ENCODE measurements around the gene ADGB.

The ADGB gene

DNA sequence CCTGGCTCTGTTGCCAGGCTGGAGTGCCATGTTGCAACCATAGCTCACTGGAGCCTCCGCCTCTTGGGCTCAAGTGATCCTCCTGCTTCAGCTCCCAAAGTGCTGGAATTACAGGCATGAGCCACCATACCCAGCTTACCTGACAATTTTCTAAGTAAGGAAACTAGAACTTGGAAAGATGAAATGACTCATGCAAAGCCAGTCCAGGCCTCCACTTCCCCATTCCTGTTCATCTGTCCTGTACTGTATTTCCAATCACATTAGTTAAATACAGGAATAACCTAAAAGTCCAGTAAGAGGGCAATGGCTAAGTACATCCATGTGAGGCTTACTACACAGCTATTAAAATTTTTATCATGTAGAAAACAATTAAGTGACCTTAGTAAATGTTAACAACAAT, 8.3 kb upstream of the ADGB start:
- no peak overlapping the region for H3K4me2 ChIP-seq (ENCODE audit: low read length)
- H2BK5ac ChIP-seq (ENCODE audit: low read depth, low read length, poor library complexity) = no peak overlapping the region
- no peak overlapping the region for H3K4me3 ChIP-seq (ENCODE audit: low read depth, low read length)
- H4K12ac ChIP-seq (ENCODE audit: low read depth, low read length) = no peak overlapping the region
- no peak overlapping the region for H3K23ac ChIP-seq (ENCODE audit: low read length)
- no peak overlapping the region for H3K14ac ChIP-seq (ENCODE audit: low read length)
- no peak overlapping the region for H2BK12ac ChIP-seq (ENCODE audit: low read length)
- no peak overlapping the region for H3K4ac ChIP-seq (ENCODE audit: low read depth, low read length)
- H4K91ac ChIP-seq (ENCODE audit: low read depth, low read length) = no peak overlapping the region
- peak; percentile 22 to 48 for DNase-seq
- no peaks in the 10 kb centered on the region for H3K9me3 ChIP-seq (ENCODE audit: insufficient read depth, low read depth, low read length)
- no peak overlapping the region for H3K9ac ChIP-seq (ENCODE audit: low read length)
- H3K18ac ChIP-seq (ENCODE audit: low read length) = no peak overlapping the region
- no peak overlapping the region for H2AFZ ChIP-seq (ENCODE audit: insufficient read depth, low read length, poor library complexity)
- WGBS (ENCODE audit: extremely low coverage, insufficient coverage, insufficient read length) = no CpG with 5 or more reads among the region's 1 CpG
- no peak overlapping the region for H3K27ac ChIP-seq (ENCODE audit: low read depth, low read length)
- no peaks in the 10 kb centered on the region for H3K27me3 ChIP-seq (ENCODE audit: insufficient read depth, low read length)
- H2BK120ac ChIP-seq (ENCODE audit: insufficient read depth, low read length, poor library complexity) = no peak overlapping the region
- H2AK5ac ChIP-seq (ENCODE audit: low read length) = no peak overlapping the region
- H3K79me2 ChIP-seq (ENCODE audit: control insufficient read depth, insufficient read depth, low read length, poor library complexity) = no peaks in the 10 kb centered on the region
- H3K4me1 ChIP-seq (ENCODE audit: control insufficient read depth in 1 of 2, insufficient read depth in 2 of 2, low read length in 2 of 2) = no peaks in the 10 kb centered on the region
- no peak overlapping the region for H4K8ac ChIP-seq (ENCODE audit: low read depth, low read length)
- no peaks in the 10 kb centered on the region for H3K36me3 ChIP-seq (ENCODE audit: control insufficient read depth in 1 of 2, insufficient read depth in 2 of 2, low read length in 2 of 2)
- H3K79me1 ChIP-seq (ENCODE audit: low read length) = no peaks in the 10 kb centered on the region

DNA sequence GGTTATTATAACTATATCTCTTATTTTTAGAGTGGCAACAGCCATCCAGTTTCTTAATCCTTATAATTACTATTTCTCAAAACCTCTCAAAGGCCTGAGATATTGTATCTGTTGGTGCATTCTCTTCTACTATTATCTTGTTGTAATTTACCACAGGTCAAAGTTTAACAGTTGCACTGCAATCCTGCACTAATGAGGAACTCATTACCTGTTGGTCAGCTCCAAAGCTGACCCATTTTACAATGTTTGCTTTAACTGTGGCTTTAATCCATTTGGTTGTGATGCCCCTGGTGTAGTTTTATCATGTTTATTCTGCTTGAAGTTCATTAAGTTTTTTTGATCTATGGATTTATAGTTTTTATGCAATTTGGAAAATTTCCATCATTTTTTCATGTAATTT, 6.3 kb upstream of the ADGB start:
- H3K23ac ChIP-seq (ENCODE audit: low read length) = no peak overlapping the region
- no peaks in the 10 kb centered on the region for H3K79me2 ChIP-seq (ENCODE audit: control insufficient read depth, insufficient read depth, low read length, poor library complexity)
- no peak overlapping the region for H3K14ac ChIP-seq (ENCODE audit: low read length)
- H3K79me1 ChIP-seq (ENCODE audit: low read length) = no peaks in the 10 kb centered on the region
- no peaks in the 10 kb centered on the region for H3K36me3 ChIP-seq (ENCODE audit: control insufficient read depth in 1 of 2, insufficient read depth in 2 of 2, low read length in 2 of 2)
- H3K9me3 ChIP-seq (ENCODE audit: insufficient read depth, low read depth, low read length) = no peaks in the 10 kb centered on the region
- H4K12ac ChIP-seq (ENCODE audit: low read depth, low read length) = no peak overlapping the region
- H2BK120ac ChIP-seq (ENCODE audit: insufficient read depth, low read length, poor library complexity) = no peak overlapping the region
- no peak overlapping the region for H3K9ac ChIP-seq (ENCODE audit: low read length)
- H4K91ac ChIP-seq (ENCODE audit: low read depth, low read length) = no peak overlapping the region
- no peak overlapping the region for H3K4me3 ChIP-seq (ENCODE audit: low read depth, low read length)
- H2BK5ac ChIP-seq (ENCODE audit: low read depth, low read length, poor library complexity) = no peak overlapping the region
- H3K4me1 ChIP-seq (ENCODE audit: control insufficient read depth in 1 of 2, insufficient read depth in 2 of 2, low read length in 2 of 2) = no peaks in the 10 kb centered on the region
- no peak overlapping the region for H3K4me2 ChIP-seq (ENCODE audit: low read length)
- H3K27me3 ChIP-seq (ENCODE audit: insufficient read depth, low read length) = no peaks in the 10 kb centered on the region
- H2AK5ac ChIP-seq (ENCODE audit: low read length) = no peak overlapping the region
- no peak overlapping the region for H2BK12ac ChIP-seq (ENCODE audit: low read length)
- H3K4ac ChIP-seq (ENCODE audit: low read depth, low read length) = no peak overlapping the region
- no peak overlapping the region for H4K8ac ChIP-seq (ENCODE audit: low read depth, low read length)
- no peak overlapping the region for H2AFZ ChIP-seq (ENCODE audit: insufficient read depth, low read length, poor library complexity)
- no peak for DNase-seq
- H3K27ac ChIP-seq (ENCODE audit: low read depth, low read length) = no peak overlapping the region
- no peak overlapping the region for H3K18ac ChIP-seq (ENCODE audit: low read length)

DNA sequence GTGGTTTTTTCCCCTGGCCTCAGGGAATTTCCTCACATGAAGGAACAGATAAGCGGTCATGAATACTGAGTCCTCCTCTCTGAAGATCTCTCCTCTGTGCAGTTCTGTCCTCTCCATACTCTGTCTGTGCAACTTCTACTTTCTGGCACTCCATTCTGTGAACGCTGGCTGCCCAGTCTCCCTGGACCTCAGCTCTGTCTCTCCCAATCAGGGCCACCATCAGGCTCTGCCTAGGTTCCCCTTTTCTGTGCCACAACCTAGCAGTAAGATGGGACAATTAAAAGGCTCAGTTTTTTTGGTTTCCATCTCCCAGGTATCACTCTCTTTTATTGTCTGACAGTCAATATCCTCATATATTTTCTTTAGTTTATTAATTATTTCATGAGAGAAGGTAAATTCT, 4.8 kb upstream of the ADGB start:
- no peak for DNase-seq
- no peaks in the 10 kb centered on the region for H3K79me1 ChIP-seq (ENCODE audit: low read length)
- H2BK5ac ChIP-seq (ENCODE audit: low read depth, low read length, poor library complexity) = no peak overlapping the region
- H3K27me3 ChIP-seq (ENCODE audit: insufficient read depth, low read length) = no peaks in the 10 kb centered on the region
- H4K8ac ChIP-seq (ENCODE audit: low read depth, low read length) = no peak overlapping the region
- no peak overlapping the region for H3K4me2 ChIP-seq (ENCODE audit: low read length)
- H3K23ac ChIP-seq (ENCODE audit: low read length) = no peak overlapping the region
- H3K9me3 ChIP-seq (ENCODE audit: insufficient read depth, low read depth, low read length) = no peaks in the 10 kb centered on the region
- WGBS (ENCODE audit: extremely low coverage, insufficient coverage, insufficient read length) = no CpG with 5 or more reads among the region's 2 CpGs
- no peak overlapping the region for H3K9ac ChIP-seq (ENCODE audit: low read length)
- H2BK120ac ChIP-seq (ENCODE audit: insufficient read depth, low read length, poor library complexity) = no peak overlapping the region
- H2AFZ ChIP-seq (ENCODE audit: insufficient read depth, low read length, poor library complexity) = no peak overlapping the region
- H2AK5ac ChIP-seq (ENCODE audit: low read length) = no peak overlapping the region
- peaks cover 0 to 1% of the 10 kb centered on the region in 2 experiments for H3K4me1 ChIP-seq (ENCODE audit: control insufficient read depth in 1 of 2, insufficient read depth in 2 of 2, low read length in 2 of 2)
- H3K79me2 ChIP-seq (ENCODE audit: control insufficient read depth, insufficient read depth, low read length, poor library complexity) = no peaks in the 10 kb centered on the region
- no peak overlapping the region for H3K27ac ChIP-seq (ENCODE audit: low read depth, low read length)
- no peak overlapping the region for H2BK12ac ChIP-seq (ENCODE audit: low read length)
- no peak overlapping the region for H3K18ac ChIP-seq (ENCODE audit: low read length)
- no peak overlapping the region for H4K12ac ChIP-seq (ENCODE audit: low read depth, low read length)
- H4K91ac ChIP-seq (ENCODE audit: low read depth, low read length) = no peak overlapping the region
- no peak overlapping the region for H3K4ac ChIP-seq (ENCODE audit: low read depth, low read length)
- no peak overlapping the region for H3K14ac ChIP-seq (ENCODE audit: low read length)
- no peaks in the 10 kb centered on the region for H3K36me3 ChIP-seq (ENCODE audit: control insufficient read depth in 1 of 2, insufficient read depth in 2 of 2, low read length in 2 of 2)
- H3K4me3 ChIP-seq (ENCODE audit: low read depth, low read length) = no peak overlapping the region

DNA sequence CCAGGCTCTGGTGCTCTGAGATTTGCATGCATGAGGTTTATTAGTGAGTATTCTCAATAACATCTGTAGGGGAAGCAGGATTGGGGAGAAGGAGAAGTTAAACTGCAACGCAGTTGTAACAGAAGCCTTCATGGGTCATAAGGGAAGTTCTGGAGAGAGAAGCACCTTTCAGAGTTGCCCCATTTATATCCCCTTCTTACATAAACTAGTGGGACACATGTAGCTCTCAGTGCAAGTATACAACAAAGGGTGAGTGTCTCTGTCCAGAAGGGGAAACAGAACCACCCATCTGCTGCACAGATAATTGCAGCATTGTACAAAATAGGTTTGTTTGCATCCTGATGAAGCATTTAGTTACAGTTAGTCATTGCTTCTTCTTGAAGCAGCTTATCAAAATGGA, 4.3 kb upstream of the ADGB start:
- Histone ChIP-seq H3K9ac (ENCODE audit: low read length) (no peak overlapping the region), H4K91ac (ENCODE audit: low read depth, low read length) (no peak overlapping the region), H3K18ac (ENCODE audit: low read length) (no peak overlapping the region), H3K79me2 (ENCODE audit: control insufficient read depth, insufficient read depth, low read length, poor library complexity) (no peaks in the 10 kb centered on the region), H3K4me1 (ENCODE audit: control insufficient read depth in 1 of 2, insufficient read depth in 2 of 2, low read length in 2 of 2) (peaks cover 0 to 5% of the 10 kb centered on the region in 2 experiments), H2BK120ac (ENCODE audit: insufficient read depth, low read length, poor library complexity) (no peak overlapping the region), H3K9me3 (ENCODE audit: insufficient read depth, low read depth, low read length) (no peaks in the 10 kb centered on the region), H2BK5ac (ENCODE audit: low read depth, low read length, poor library complexity) (no peak overlapping the region), H2BK12ac (ENCODE audit: low read length) (no peak overlapping the region), H3K27me3 (ENCODE audit: insufficient read depth, low read length) (no peaks in the 10 kb centered on the region), H4K12ac (ENCODE audit: low read depth, low read length) (no peak overlapping the region), H3K36me3 (ENCODE audit: control insufficient read depth in 1 of 2, insufficient read depth in 2 of 2, low read length in 2 of 2) (no peaks in the 10 kb centered on the region), H4K8ac (ENCODE audit: low read depth, low read length) (no peak overlapping the region), H2AK5ac (ENCODE audit: low read length) (no peak overlapping the region), H3K27ac (ENCODE audit: low read depth, low read length) (no peak overlapping the region), H3K23ac (ENCODE audit: low read length) (no peak overlapping the region), H2AFZ (ENCODE audit: insufficient read depth, low read length, poor library complexity) (no peak overlapping the region), H3K4me3 (ENCODE audit: low read depth, low read length) (no peak overlapping the region), H3K4ac (ENCODE audit: low read depth, low read length) (no peak overlapping the region), H3K79me1 (ENCODE audit: low read length) (no peaks in the 10 kb centered on the region), H3K14ac (ENCODE audit: low read length) (no peak overlapping the region), H3K4me2 (ENCODE audit: low read length) (no peak overlapping the region)
- WGBS (ENCODE audit: extremely low coverage, insufficient coverage, insufficient read length) = no CpG with 5 or more reads among the region's 1 CpG
- DNase-seq = no peak

Measured in trophoblast cell (in vitro differentiated cells and primary cell).